GM19468 (cell line): ENCODE data around the gene TAF4B.
"Not testable (repeated sequence)": the region's sequence is repeated elsewhere in the genome, so short reads cannot be mapped to it uniquely, and the experiment has no call there.

Source experiments
- ATAC-seq: cut with Tn5 transposase; IDR thresholded peaks from one replicate; pipeline ENCODE4 v1.9.1; 2021; ENCODE audit warnings: mild to moderate bottlenecking, moderate library complexity, moderate number of reproducible peaks; ENCODE audit not compliant: unreplicated experiment; ENCODE audit errors: extremely low read depth

Gene TAF4B

GRCh38 chr18:26362021-26362420 is 135.8 kb downstream of the TAF4B start:
- no peak for ATAC-seq

- ATAC-seq, result no peak
Observed at GRCh38 chr18:26367425-26367824, 141.2 kb downstream of the TAF4B start.

DNA sequence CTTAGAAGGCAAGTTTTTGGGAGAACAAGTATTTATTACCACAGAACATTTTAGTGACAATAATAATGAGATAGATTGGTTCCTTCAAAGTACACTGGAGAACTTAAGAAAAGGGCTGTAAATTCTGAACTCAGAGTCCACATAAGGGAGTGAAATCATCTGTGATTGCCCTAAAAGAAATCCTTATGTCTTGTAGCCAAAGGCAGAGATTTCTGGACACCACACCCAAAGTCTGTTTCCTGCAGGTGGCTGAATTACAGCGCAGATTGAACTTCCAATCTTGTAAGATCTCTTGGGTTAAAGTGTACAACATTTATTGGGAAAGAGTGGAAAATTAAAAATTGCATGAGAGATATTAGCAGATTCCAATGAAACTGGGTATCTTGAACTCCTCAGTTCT is 143.8 kb downstream of the TAF4B start:
- ATAC-seq, result no peak

DNA sequence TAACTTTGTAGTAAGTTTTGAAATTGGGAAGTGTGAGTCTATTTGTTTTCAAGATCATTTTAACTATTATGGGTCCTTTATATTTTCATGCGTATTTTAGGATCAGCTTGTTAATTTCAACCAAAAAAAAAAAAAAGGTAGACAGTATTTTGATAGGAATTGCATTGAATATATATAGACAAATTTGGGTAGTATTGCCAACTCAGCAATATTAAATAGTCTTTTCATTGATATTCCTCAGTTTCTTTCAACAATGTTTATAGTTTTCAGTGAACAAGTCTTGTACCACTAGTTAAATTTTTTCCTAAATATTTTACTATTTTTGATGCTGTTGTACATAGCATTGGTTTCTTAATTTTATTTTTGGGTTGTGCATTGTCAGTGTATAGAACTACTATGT is 149.9 kb downstream of the TAF4B start:
- ATAC-seq, result no peak

- no peak for ATAC-seq
Observed at GRCh38 chr18:26378701-26379100, 152.5 kb downstream of the TAF4B start.

DNA sequence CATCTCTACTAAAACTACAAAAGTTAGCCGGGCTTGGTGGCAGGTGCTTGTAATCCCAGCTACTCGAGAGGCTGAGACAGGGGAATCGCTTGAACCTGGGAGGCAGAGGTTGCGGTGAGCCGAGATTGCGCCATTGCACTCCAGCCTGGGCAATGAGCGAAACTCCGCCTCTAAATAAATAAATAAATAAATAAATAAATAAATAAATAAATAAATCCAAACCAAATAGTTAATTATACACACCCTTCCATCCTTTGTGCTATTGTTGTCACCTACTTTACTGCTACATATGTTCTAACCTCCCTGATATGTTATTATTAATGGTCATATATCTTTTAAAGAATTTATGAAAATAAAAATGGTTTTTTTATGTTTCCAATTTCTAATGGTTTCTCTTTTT is 155.3 kb downstream of the TAF4B start:
- not testable (repeated sequence) for ATAC-seq

DNA sequence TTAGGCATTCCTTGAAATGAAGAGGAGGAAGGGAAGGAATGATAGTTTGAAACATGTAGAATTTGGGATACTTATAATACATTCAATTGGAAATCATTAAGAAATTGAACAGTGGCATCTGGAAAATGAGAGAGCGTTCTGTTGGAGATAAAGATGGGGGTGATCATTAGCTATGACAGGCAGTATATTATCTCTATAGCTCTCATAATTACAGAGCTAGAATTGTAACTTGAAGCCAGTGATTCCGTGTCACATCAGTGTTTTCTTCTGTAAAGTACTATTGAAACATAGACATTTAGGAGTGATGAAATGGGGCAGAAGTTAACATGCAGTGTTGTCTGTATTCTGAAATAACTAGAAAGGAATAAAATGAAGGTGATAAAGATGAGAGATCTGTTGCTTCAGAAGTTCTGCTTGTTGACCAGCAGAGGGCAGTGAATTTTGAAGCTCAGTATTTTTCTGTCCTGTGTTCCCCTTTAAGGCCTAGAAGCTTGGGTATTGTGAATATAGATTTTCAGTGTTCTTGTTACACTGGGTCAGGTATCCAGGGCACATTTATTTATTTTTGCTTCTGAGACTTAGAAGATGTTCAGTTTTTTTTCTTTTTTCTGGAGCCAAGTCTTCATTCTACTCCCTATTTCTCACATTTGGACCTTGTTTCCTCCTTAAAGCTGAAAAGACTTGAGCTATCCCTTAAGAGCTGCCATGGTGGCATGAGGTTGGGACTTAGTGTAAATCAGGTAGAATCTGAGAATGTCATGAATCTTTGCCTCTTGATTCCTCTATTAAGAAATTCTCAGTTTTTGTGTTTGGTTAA is 157.4 kb downstream of the TAF4B start:
- ATAC-seq, result no peak

DNA sequence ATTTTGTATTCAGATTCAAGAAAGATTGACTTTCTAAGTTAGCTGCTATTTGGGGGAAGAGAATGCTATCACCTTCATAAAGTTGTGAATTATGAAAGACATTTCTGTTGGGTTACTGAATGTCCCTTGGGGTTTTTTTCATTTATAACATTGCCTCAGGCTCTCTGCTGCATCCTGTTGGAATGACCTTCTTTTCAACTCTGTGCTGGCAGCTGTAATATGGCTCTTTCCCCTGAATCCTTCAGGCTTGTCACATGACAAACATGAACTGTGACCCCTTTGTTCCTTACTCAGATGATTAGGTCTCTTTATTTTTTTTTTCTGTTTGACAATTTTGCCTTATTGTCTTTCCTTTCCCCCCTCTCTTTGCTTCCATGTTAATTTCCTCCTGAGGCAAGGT is 159.8 kb downstream of the TAF4B start:
- no peak for ATAC-seq

DNA sequence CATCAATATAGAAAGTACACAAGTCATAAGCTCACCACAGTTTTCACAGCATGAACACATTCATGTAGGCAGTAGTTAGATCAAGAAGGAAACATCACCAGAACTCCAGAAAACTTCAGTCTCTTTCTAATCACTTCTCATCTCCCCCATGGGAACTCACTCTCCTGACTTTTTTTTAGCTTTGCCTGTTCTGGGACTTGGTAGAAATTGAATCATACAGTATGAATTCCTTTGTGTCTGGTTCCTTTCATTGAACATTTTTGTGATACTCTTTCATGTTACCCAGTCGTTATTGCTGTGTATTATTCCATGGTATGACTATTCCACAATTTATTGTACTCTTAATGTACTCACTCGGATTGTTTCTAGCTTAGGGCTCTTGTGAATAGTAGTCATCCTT is 160.2 kb downstream of the TAF4B start:
- no peak for ATAC-seq

DNA sequence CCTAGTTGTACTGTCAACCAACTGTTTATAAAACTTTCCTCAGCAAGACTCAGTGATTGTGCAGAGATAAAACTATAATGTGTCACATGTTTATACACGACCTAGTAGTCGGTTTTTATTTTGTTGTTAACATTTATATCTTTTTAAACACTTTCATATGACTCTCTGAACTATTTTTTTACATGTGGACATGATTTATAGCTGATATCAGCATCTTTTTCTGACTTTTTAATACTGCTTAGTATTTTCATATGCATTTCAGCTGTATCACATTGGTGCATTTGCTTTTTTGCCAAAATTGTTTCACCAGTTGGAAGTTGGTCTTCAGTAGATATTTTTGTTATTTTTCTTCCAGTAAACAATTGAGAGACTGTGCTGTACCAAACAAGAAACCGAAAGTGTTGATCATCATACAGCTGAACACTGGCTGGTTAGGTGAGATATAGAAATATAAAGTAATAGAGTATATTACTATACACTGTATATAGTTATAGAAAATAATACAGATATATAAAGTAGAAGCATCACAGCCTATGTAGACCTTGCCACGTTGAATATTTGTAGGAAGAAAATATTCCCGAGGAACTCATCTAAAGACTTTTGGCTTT is 167.9 kb downstream of the TAF4B start:
- ATAC-seq, result no peak

DNA sequence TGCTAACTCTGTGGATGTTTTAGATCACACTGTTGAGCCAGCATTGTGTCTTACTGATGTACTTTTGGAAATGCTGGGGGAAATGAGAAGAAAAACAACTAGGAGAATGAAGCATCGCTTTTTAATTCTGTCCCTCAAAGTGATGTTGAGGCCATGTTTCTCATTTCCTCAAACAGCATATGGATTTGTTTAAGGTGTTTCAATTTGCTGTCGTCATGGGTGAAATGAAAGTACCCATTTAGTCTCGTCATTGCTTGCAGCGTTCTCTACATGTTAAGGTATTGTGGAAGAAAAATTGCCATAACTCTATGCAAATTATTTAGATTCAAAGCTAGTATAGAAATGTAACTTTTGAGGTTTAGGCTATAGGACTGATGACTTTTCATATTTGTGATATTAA is 170.8 kb downstream of the TAF4B start:
- no peak for ATAC-seq

- ATAC-seq, result no peak
Observed at GRCh38 chr18:26403491-26403890, 177.2 kb downstream of the TAF4B start.

DNA sequence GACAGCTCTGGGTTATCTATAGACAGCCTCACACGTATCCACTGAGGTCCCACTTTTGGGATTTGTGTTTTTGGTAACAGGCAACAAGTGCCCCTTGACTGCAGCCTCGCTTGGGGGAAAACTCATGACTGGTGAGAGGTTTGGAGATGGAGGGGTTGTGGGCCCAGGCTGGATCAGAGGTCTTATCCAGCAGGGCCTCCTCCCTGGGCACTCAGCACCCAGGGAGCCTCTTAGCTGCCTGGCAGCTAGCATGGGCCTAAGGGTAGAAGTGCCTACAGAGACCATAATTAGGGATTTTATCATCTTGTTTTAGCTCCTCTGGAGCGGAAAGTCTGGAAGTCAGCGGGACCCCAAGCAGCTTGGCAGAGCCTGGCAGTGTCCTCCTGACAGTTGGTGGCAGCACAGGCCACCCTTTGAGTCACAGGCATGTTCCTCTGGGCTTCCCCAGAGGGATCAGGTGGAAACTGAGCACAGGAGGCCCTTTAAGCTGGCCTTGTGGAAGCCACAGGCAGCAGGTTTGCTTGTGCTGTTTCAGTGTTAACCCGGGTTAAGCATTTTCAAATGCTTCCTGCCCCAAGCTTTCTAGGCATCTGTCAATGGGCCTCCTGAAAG is 179.1 kb downstream of the TAF4B start:
- ATAC-seq, result no peak

- no peak for ATAC-seq
Observed at GRCh38 chr18:26406324-26406723, 180.1 kb downstream of the TAF4B start.

DNA sequence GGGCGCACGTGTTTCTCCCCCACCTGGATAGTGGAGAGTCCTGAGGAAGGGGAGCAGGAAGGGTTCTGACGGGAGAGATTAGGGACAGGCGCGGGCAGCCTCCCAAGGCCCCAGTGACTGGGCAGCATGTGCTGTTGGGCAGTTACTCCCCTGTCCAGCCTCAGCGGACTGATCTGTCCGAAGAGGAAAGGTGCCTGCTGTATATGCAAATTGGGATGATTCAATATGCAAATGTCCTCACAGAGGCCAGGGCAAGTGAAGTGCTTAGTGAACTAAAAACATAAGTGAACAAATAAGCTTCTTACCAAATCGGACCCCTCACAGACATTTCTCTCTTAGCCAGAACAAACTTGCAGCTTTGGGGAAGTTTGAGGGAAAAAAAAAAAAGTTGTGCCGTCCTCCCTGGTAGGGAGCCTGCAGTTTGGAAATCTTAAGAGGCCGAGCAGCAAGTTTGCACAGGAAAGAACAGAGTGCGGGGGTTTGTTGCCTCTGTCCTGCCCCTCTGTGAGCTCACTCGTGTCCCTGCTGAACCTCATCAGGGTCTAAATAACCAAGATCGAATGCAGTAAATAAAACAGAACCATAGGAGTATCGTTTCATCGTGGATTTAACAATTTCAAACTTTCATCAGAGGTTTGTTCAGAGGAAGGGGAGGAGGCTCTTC is 180.7 kb downstream of the TAF4B start:
- ATAC-seq, result no peak

- no peak for ATAC-seq
Observed at GRCh38 chr18:26407736-26408601, 181.7 kb downstream of the TAF4B start.

- no peak for ATAC-seq
Observed at GRCh38 chr18:26409091-26409490, 182.8 kb downstream of the TAF4B start.

GRCh38 chr18:26414901-26415440 is 188.7 kb downstream of the TAF4B start:
- ATAC-seq, result no peak

DNA sequence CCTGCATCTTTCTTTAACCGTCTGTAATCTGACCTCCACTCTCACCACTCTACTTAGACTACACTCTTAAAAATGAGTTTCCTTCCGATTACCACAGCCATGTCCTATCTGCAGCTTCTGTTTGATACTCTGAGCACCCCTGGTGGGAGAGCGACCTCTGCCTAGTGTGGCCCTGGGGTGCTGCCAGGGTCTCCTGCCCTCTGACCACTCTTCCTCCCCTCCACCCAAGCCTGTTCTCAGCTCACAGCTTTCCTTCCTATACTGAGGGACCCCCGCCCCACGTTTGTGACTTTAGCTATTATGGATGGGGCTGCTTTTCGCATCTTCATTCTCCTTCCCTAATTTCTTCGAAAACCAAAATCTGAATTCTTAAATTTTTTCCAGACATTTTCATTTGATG is 189.4 kb downstream of the TAF4B start:
- no peak for ATAC-seq

- ATAC-seq, result no peak
Observed at GRCh38 chr18:26416652-26417150, 190.5 kb downstream of the TAF4B start.
